Esophagus muscularis mucosa (tissue), 4 donors: ENCODE results near the gene TIMM23.

Experiments used
- CTCF ChIP-seq, 3 experiments: fragments of 200-600 bp in 2 of 3; fragments of 450-650 bp in 1 of 3; sonication (generic) in 2 of 3; IDR thresholded peaks; one replicate each; pipeline ENCODE4 v1.5.1; 2017 to 2019; ENCODE audit warnings: antibody characterized with exemption in 3 of 3, mild to moderate bottlenecking in 2 of 3, moderate library complexity in 1 of 3
- EP300 ChIP-seq: sonication (generic); formaldehyde crosslinking; IDR thresholded peaks from one replicate; pipeline ENCODE4 v1.6.1; 2017; ENCODE audit warnings: antibody characterized with exemption
- POLR2A ChIP-seq: fragments of 450-650 bp; IDR thresholded peaks from one replicate; pipeline ENCODE4 v1.6.1; 2017; ENCODE audit warnings: antibody characterized with exemption, moderate library complexity, mild to moderate bottlenecking, low read depth

GRCh38 chr10:46035923-46036849 lies 63.9 kb downstream of the TIMM23 start:
- TF ChIP-seq CTCF (IDR thresholded peaks at IDR 0.05) (no peak), EP300 (no peak), POLR2A (no peak)
